ENCODE results near the gene SLBP.

The SLBP gene

GRCh38 chr4:1712216-1713002, at the start of gene SLBP:
Gene SLBP (minus strand): TSS chr4:1712319. CDS start chr4:1712188, 131 bp downstream.
- peak; percentile 94 for DNase-seq (ENCODE audit: low read depth)

GRCh38 chr4:1761130-1761689, 49.1 kb upstream of the SLBP start:
- no peak for DNase-seq (ENCODE audit: low read depth)

- DNase-seq (ENCODE audit: low read depth): no peak
Measured at GRCh38 chr4:1760521-1761071, 48.5 kb upstream of the SLBP start.

DNA sequence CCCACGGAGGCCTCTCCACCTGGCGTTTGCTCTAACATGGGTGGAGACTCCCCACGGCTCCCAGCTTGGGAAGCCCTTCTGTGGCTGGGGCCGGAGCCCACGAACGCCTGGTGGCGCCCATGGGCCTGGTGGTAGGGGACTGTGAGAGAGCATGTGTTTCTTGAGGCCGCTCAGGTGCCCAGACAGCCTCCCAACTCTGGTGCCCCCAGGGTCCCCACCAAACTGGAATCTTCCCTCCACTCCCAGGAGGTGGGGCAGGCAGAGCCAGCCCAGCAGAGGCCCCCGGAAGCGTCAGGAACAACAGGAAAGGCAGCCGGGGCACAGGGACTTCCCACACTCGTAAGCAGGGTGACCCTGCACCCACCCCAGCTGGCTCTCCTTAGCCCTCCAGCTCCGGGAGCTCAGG, 47.7 kb upstream of the SLBP start:
- no peak for DNase-seq (ENCODE audit: low read depth)

DNA sequence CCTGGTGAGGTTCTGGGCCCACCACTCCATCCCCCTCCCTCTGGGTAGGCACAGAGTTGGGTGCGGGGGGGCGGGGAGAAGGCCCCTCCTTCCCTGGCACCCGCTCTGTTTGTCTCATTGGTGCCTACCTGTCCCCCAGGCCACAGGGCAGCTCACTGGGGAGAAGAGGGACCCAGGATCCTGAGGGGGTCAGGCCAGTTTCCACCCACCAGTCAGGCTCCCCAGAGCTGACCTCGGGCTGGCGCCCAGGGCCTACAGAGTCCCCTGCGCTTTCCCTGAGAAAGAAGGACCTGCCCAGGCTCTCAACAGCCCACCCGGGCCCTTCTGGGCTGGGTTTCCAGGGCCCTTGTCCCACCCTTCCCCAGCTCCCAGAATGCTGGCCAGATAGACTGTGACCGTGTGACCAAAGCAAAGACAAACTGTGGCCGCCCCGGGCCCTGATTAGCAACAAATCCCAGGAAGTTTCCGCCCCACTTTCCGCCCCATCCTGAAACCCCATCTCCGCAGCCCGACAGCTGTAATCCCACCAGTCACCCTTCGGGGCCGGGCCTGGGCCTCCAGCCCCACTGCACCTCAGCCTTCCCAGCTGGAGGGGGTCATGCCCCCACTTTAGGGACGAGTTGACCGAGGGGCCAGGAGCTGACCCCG, 47.2 kb upstream of the SLBP start:
- no peak for DNase-seq (ENCODE audit: low read depth)

- no peak for DNase-seq (ENCODE audit: low read depth)
Measured at GRCh38 chr4:1758306-1759121, 46.4 kb upstream of the SLBP start.

DNA sequence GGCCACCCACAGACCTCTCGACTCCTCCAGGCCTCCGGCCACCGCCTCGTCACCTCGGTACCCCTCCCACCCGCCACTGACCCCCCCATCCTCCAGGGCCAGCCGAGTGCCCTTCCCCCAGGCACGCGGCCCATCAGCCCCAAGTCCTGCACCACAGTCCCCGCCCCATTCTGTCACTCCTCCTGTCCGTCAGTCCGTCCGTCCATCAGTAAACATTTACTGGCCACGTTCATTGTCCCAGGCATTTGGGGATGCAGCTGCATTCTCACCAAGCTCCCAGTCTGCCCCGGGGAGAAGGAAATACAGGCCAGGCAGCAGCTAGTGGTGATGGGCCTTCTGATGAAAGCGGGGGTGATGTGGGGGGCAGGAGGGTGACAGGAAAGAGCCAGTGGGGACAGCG, 45.7 kb upstream of the SLBP start:
- no peak for DNase-seq (ENCODE audit: low read depth)

GRCh38 chr4:1756893-1757779, 45.0 kb upstream of the SLBP start:
- DNase-seq (ENCODE audit: low read depth): no peak

DNA sequence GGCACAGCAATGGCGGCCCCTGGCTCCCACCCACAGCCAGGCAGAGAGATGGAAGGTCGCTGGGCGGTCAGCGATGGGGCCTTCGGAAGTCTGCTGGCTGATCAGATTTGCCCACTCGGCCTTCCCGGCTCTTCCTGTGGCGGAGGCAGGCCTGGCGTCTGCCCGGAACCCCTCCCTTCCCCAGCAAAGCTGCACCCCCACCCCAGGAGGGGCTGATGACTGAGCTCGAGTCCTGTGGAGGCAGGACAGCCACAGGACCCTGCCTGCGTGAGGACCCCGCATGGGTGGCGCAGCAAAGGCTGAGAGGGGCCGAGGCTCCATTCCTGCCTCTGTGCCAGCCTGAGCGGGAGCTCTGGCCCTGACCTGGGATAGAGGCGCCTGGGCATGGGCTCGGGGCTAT, 44.0 kb upstream of the SLBP start:
- DNase-seq (ENCODE audit: low read depth): no peak

GRCh38 chr4:1755297-1755696, 43.2 kb upstream of the SLBP start:
- DNase-seq (ENCODE audit: low read depth): no peak

DNA sequence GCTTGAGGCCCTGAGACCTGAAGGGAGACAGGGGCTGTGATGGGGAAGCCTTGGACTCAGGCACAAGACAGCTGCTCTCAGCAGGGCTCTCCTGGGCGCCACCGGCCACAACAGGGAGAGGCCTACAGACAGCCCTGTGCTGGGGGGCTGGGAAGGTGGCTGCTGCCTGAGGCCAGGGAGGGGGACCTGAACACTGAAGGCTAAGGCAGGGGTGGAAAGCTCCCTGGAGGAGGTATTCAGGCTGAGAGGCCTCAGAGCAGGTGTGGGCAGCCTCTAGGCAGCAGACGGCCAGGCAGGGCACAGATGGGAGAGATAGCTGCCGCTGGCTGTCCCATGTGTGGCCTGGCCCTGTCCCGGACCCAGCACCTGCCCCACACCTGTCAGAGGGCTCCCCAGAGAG, 42.2 kb upstream of the SLBP start:
- DNase-seq (ENCODE audit: low read depth): no peak

DNA sequence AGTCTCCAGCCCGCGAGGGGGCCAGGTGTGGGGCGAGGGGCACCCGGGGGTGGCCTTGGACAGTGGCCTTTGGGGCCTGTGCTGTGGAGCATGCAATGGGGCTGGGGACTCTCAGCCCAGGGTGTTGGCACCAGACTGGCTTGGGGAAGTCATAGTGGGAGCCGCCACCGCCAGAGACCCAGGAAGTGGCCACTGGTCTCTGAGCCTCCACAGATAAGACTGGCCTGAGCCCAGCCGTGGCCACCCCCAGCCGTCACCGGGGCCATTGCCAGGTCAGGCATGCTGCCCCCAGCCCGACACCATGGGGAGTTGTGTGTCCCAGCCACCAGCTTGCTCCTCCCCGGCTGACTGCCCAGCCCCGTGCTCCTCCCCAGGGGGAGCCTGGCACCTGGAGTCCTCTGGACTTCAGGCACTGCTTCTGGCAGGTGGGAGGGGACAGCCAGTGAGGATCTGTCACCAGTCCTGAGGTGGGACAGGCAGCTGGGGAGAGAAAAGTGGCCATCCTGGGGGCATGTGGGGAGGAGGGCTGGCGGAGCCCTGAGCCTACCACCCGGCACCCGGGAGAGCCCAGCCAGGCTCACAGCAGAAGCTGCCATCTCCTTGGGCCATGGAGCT, 41.7 kb upstream of the SLBP start:
- DNase-seq (ENCODE audit: low read depth): no peak

- DNase-seq (ENCODE audit: low read depth): no peak
Measured at GRCh38 chr4:1753294-1753696, 41.2 kb upstream of the SLBP start.

DNA sequence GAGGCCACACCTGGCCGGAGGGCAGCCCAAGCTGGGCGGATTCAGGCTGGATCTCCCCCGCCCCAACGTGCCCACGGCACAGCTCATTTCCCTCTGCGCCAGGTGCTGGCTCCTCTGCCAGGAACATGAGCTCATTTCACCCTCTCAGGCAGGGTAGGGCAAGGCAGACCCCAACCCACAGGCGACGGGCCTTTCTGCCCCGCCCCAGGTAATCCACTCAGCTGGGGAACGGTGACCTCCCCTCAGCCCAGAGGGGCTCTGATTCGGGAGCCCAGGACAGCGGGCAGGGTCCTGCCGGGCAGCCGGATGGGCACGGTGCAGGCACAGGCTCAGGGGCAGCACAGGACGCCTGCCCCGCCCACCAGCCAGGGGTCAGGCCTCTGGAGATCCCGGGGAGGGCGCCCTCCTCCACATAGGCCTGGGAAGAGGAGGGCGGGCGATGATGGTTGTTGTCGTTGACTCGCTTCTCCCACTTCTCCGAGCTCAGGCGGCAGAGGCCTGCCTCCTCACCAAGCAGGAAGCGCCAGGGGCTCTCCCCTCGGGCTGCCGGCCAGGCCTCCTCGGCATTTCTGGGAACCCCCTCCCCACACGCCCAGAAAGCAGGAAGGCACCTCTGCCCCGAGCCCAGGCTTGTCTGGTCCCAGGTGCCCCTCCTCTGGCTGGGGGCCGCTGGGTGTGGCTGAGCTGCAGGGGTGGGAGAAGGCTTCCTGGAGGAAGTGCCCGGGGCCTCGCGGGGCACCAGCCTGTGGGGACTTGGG, 40.3 kb upstream of the SLBP start:
- peak; percentile 17 for DNase-seq (ENCODE audit: low read depth)

GRCh38 chr4:1751919-1752283, 39.8 kb upstream of the SLBP start:
- DNase-seq (ENCODE audit: low read depth): no peak

DNA sequence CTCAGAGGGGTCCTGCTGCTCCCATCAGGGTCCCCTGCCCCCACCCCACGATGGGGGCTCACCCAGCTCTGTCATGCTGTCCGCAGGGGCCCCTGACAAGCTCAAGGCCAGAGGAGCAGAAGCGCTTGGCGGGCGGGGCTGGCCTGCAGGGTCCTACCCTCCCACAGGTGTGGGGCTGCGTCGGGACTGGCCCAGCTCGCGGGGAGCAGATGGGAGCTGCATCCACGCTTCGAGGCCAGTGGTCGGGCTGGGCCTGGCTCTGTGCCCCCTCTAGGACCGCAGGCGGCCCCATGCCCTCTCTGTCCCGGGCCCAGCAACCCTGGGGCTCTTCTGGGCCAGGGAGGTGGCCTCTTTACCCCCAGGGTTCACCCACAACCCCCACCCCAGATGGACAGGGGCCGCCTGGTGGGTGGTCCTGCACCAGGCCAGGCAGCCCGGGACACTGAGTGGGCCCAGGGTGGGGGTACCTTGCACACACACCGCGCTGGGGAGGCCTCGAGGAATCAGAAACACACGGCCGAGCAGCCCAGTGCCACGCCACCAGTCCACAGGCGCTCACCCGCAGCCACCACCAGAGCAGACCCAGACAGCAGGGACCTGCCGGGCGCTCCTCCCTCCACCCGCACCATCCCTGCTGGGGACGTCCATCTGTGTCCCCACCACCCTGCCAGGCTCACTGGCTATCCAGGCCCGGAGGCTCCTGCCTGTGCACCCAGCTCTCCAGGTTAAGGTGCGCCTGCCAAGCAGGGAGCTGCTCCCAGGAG, 39.2 kb upstream of the SLBP start:
- DNase-seq (ENCODE audit: low read depth): no peak

- DNase-seq (ENCODE audit: low read depth): no peak
Measured at GRCh38 chr4:1750381-1751154, 38.4 kb upstream of the SLBP start.

DNA sequence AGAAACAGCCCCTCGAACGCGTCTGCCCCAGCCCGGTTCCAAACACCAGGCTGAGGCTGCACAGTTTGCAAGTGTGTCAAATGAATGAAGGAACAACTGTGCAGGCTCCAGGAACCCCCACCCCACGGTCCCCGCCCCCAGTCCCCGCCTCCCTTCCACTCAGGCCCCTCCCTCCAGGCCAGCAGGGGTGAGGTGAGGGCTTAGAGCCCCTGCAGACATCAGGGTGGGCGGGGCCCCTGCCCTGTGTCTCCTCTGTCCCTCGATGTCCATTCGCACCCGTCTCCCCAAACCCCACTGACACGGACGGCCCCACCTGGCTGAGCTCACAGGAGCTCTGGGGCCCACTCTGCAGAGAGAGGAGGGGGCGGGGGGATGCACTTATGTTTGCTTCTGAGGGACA, 37.7 kb upstream of the SLBP start:
- no peak for DNase-seq (ENCODE audit: low read depth)

- DNase-seq (ENCODE audit: low read depth): no peak
Measured at GRCh38 chr4:1749370-1749769, 37.3 kb upstream of the SLBP start.

All from EH (cell line).